NOMO-1 (cell line): ENCODE measurements around the gene GPAT3.

Experiments used
- DNase-seq, 2 experiments: peaks; one replicate each; lab custom pipeline; 2025; ENCODE audit not compliant: unreplicated experiment in 2 of 2; lab: John Stamatoyannopoulos, UW

The GPAT3 gene

DNA sequence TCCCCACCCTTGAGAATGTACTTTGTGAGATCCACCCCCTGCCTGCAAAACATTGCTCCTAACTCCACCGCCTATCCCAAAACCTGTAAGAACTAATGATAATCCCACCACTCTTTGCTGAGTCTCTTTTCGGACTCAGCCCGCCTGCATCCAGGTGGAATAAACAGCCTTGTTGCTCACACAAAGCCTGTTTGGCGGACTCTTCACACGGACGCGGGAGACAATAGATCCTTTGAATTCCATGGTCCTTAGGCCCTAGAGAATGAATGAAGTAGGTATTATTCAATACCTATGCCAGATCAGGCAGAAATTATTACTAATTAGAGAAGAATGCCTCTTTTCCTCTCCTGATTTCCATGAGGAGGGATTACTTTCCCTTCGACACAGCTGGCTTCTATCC, 101.0 kb downstream of the GPAT3 start:
- no peak for DNase-seq

DNA sequence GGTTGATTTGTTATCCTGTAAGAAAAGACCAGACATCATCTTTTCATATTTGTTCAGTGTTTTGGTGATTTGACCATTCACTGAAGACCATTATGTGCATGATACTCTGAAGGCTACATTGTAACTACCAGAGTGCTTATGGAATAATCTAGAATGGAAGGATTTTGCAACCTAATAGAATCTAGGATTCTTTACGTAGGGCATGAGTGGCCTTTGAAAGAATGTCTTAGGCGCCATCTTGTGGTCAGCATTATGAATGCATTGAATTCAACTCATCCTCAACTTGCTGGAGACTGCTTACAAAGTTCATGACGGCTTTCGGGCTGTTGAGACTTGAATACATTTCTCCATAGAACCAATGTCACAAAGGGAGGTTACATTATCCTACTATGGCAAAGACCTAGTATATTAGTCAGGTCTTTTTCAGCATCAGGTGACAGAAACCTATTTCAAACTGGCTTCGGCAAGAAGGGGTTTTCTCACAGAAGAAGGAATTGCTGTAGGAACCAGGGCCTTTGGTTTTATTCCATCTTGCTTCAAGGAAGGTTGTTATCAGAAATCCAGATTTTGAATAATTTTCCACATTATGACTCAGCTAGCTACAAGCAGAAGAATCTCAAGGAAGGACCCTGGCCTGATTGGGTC, 104.1 kb downstream of the GPAT3 start:
- DNase-seq = peak; percentile 34 to 48

DNA sequence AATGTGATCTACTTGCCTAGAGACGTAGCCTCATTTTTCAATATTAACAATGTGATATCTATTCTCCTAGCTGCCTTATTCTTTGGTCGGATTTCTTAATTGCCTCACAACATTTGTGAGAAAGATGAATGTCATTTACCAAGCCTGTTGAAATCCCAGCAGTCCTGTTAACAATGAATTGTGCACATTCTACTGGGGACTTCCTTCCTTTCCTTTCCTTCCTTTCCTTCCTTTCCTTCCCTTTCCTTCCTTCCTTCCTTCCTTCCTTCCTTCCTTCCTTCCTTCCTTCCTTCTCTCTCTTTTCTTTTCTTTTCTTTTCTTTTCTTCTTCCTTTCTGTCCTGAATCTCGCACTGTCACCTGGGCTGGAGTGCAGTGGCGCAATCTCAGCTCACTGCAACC, 107.1 kb downstream of the GPAT3 start:
- no peak for DNase-seq

DNA sequence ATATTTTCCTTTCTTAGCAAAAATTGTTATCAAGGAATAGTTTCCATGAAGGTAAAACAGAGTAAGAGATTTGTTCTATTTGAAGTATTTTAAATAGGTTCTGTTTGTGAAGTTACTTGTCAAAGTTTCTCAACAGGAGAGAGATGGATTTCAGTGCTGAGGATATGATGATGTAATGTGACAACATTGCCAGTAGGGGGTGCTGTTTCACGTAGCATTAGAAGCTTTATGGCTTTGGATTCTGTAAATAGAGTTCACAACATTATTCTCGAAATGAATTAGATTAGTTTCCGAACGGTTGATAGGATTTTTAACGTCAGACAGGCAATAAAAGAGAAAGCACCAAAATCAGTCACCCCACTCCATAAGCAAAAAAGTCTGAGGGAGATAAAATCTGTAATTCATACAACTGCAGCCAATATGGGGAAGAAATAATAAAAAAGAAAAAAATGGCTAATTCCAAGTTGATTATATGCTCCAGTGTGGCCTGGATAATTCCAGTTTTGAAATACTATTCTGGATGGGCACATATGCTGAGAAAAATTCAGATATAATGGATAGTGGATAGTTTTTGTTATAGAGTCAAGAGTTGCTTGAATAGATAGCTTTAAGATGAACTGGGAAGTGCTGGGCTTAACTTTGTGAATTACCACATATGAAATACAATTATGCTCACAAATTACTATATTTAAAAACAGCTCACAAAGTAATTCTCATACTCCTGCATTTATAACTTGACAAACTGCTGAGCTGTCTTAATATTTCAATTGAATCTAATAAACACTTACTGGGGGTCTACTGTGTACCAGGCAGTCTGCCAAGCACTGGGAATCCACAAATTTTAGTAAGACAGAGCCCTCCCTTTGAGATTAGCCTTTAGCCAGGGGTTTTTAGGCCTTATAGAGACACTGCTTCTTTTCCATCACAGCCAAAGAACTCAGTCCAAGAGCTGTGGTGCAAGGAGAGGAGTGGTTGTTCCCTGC, 109.1 kb downstream of the GPAT3 start:
- peak in 1 of 2 experiments; percentile 69 for DNase-seq

DNA sequence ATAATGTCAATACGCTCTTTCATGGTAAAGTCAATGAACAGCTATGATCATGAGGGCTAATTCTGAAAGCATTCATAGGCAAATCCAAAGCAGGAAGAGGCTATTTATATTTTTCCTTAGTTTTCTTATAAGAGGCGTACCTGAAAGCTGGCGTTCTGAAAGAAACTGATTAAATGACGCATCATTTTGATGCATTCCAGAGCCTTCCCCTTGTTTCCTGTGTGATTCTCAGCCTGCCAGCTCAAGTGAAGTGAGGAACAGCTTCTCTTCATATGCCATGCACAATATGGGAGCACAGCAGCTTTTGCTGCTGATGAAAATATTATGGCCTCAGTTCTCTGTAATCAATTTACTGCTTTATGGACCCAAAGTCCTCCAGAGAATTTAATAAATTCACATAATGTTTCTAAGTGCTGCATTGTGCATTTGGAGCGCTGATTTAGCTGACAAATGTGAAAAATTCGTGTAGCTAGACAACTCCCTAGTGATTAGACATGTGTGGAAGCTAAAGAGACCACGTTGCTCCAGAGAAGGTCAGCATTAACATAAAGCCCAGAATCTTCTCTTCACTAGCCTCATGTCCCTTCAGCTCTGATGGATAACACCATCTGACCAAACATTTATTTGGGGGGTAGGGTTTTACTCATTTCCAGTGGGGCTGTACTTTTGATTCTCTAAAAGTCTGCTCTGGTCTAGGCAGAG, 110.8 kb downstream of the GPAT3 start:
- no peak for DNase-seq

DNA sequence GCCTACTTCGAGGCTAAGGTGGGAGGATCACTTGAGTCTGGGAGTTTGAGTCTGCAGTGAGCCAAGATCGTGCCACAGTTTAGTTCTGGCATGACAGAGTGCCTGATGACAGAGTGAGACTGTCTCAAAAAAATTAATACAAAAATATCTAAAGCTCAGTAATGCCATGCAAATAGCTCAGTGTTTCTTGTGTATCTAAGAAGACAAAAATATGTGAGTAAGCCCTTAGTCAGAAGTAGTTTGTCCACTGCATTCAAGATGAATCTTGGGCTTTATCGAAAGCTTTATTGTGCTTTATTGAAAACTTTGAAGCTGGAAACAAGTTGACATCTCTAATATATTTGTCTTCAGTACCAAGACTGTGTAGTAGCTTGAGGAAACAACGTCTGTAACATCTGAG, 115.9 kb downstream of the GPAT3 start:
- DNase-seq = no peak
